ENCODE data around the gene TANC1. TPM values are rescaled to one million over a fixed set of nuclear protein-coding genes. Genes with fewer than 3 reads are reported as not detected.

The TANC1 gene
- total RNA-seq, 1 experiment from 2014 or later: 2.5 TPM

DNA sequence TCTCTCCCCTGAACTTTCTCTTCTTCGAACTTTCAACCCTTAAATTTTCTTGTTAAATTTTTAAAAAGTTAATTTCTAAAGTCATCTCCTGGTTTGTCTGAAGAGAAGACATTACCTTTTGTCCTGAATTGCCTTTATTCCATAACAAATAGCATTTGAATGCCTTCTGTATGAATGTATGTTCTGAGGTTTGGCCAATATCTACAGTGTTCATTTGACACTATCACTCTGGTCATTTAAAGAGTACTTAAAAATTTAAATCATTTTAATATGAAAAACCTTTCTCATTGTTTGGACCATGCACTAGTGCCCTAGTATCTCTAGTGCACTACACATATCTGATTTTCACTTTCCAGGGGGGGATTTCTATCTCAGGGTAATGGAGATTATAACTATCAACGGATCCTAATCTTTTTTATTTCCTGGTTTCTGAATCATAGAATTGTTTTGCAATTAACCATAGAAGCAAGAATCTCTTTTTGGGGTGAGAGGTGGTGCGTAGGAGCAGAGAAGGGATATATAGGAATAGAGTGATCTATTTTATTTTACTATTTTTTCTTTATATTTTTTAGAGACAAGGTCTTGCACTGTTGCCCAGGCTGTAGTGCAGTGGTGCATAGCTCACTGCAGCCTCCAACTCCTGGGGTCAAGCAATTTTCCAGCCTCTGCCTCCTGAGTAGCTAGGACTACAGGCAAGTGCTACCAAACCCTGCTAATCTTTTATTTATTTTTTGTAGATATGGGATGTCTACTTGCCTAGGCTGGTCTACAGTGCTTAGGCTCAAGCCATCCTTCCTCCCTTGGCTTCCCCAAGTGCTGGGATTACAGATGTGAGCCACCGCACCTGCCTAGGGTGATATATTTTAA, 25.5 kb downstream of the TANC1 start:
- Mint-ChIP-seq H3K4me1 (peaks cover 12 to 13% of the 10 kb centered on the region in 2 experiments), H3K27ac (no peak overlapping the region), H3K9me3 (no peaks in the 10 kb centered on the region; a peak in 1 of 5 replicates), H3K4me3 (no peak overlapping the region), H3K27me3 (ENCODE audit: low read depth) (no peaks in the 10 kb centered on the region; the same call in 1 of the 2 replicates), H3K36me3 (ENCODE audit: insufficient read depth in 1 of 3, low read depth in 3 of 3) (no peaks in the 10 kb centered on the region)
- Histone ChIP-seq H3K4me2 (ENCODE audit: insufficient read depth, insufficient read length, low read length) (no peak overlapping the region), H2BK15ac (ENCODE audit: low read depth, low read length) (no peak overlapping the region), H3K18ac (ENCODE audit: insufficient read length, low read depth, low read length) (no peak overlapping the region), H3T11ph (ENCODE audit: low read length) (no peak overlapping the region), H3K4ac (ENCODE audit: low read depth, low read length) (no peak overlapping the region), H3K27ac (ENCODE audit: insufficient read length, low read depth, low read length) (no peak overlapping the region), H2BK120ac (ENCODE audit: low read depth, low read length, poor library complexity, severe bottlenecking) (no peak overlapping the region), H4K5ac (ENCODE audit: insufficient read length, low read depth, low read length) (no peak overlapping the region), H4K91ac (ENCODE audit: insufficient read length, low read depth, low read length) (no peak overlapping the region), H3K4me1 (ENCODE audit: insufficient read depth, low read length) (0 out of 2 replicates have a peak, but pooled peaks cover 3% of the 10 kb centered on the region), H2AFZ (ENCODE audit: low read length) (no peak overlapping the region), H3K56ac (ENCODE audit: insufficient read length, low read depth, low read length) (no peak overlapping the region), H4K20me1 (ENCODE audit: control insufficient read depth, insufficient read depth, insufficient read length) (no peaks in the 10 kb centered on the region), H2AK5ac (ENCODE audit: insufficient read length, low read length) (no peak overlapping the region), H3K23me2 (ENCODE audit: insufficient read length, low read depth, low read length, poor library complexity, severe bottlenecking) (no peaks in the 10 kb centered on the region), H3K27me3 (ENCODE audit: insufficient read depth, low read length) (no peaks in the 10 kb centered on the region), H2BK12ac (ENCODE audit: insufficient read length, low read depth, low read length) (no peak overlapping the region), H3K79me2 (ENCODE audit: insufficient read depth, low read length) (no peaks in the 10 kb centered on the region), H3K9me3 (ENCODE audit: control insufficient read depth, low read depth, low read length) (no peaks in the 10 kb centered on the region), H4K8ac (replicated peaks; ENCODE audit: insufficient read length, low read depth, low read length) (no peak overlapping the region), H2BK20ac (ENCODE audit: low read depth, low read length, poor library complexity, severe bottlenecking) (no peak overlapping the region), H2BK5ac (ENCODE audit: insufficient read length, low read length) (no peak overlapping the region), H3K9ac (ENCODE audit: extremely low read depth, insufficient read length, low read length) (no peak overlapping the region), H3K23ac (ENCODE audit: insufficient read length, low read depth, low read length) (no peak overlapping the region), H3K14ac (ENCODE audit: insufficient read depth, low read length) (no peak overlapping the region), H3K79me1 (ENCODE audit: insufficient read depth, low read depth, low read length, poor library complexity, severe bottlenecking) (peaks cover 3% of the 10 kb centered on the region)
- TF ChIP-seq, protein P1, sequence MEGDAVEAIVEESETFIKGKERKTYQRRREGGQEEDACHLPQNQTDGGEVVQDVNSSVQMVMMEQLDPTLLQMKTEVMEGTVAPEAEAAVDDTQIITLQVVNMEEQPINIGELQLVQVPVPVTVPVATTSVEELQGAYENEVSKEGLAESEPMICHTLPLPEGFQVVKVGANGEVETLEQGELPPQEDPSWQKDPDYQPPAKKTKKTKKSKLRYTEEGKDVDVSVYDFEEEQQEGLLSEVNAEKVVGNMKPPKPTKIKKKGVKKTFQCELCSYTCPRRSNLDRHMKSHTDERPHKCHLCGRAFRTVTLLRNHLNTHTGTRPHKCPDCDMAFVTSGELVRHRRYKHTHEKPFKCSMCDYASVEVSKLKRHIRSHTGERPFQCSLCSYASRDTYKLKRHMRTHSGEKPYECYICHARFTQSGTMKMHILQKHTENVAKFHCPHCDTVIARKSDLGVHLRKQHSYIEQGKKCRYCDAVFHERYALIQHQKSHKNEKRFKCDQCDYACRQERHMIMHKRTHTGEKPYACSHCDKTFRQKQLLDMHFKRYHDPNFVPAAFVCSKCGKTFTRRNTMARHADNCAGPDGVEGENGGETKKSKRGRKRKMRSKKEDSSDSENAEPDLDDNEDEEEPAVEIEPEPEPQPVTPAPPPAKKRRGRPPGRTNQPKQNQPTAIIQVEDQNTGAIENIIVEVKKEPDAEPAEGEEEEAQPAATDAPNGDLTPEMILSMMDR (conservative IDR thresholded peaks at IDR 0.05): no peak
- DNase-seq: no peak
- 100% methylated on average over 1 of the region's 4 CpGs for WGBS (ENCODE audit: extremely low coverage, insufficient read length, low lambda C conversion rate)
